NB4 (cell line): ENCODE data around the gene ZNF407.

Source experiments
- CTCF ChIP-seq: IDR thresholded peaks from one replicate; pipeline ENCODE4 v1.5.1; 2012; ENCODE audit warnings: low read depth, low read length
- MAX ChIP-seq: IDR thresholded peaks from 2 replicates; pipeline ENCODE4 v1.6.1; 2011; ENCODE audit warnings: low read depth, low read length
- MYC ChIP-seq: IDR thresholded peaks from 2 replicates; pipeline ENCODE4 v1.6.1; 2011; ENCODE audit warnings: low read depth, low read length
- POLR2A ChIP-seq: IDR thresholded peaks from 2 replicates; pipeline ENCODE4 v1.6.1; 2011; ENCODE audit warnings: mild to moderate bottlenecking; ENCODE audit not compliant: insufficient read length; ENCODE audit errors: extremely low read depth

GRCh38 chr18:74793746-74794145 is 196.1 kb downstream of the ZNF407 start:
- TF ChIP-seq CTCF = no peak
- TF ChIP-seq MAX = no peak
- TF ChIP-seq POLR2A = no peak
- TF ChIP-seq MYC = no peak
